Stimulated activated CD8-positive, alpha-beta memory T cell treated with anti-CD3 and anti-CD28 coated beads, Interleukin-15, amount 100 ng/mL, for 1 hour (primary cell): ENCODE results near the gene IVD.
"Not testable (repeated sequence)": the region's sequence is repeated elsewhere in the genome, so short reads cannot be mapped to it uniquely, and the experiment has no call there.

Experiments used
- DNase-seq: peaks from one replicate; pipeline ENCODE4 v3.0.0-alpha.2; 2020; ENCODE audit warnings: low read depth

IVD gene

GRCh38 chr15:40439461-40439959 is 33.9 kb downstream of the IVD start:
- no peak for DNase-seq

GRCh38 chr15:40439960-40440742 is 34.6 kb downstream of the IVD start:
- no peak for DNase-seq

GRCh38 chr15:40440743-40441564 is 35.4 kb downstream of the IVD start, which contains the start of gene BAHD1:
TSS of gene BAHD1 (plus strand) at chr15:40440953. CDS start at chr15:40458465, 17,512 bp downstream.
- DNase-seq, result peak; percentile 86

DNA sequence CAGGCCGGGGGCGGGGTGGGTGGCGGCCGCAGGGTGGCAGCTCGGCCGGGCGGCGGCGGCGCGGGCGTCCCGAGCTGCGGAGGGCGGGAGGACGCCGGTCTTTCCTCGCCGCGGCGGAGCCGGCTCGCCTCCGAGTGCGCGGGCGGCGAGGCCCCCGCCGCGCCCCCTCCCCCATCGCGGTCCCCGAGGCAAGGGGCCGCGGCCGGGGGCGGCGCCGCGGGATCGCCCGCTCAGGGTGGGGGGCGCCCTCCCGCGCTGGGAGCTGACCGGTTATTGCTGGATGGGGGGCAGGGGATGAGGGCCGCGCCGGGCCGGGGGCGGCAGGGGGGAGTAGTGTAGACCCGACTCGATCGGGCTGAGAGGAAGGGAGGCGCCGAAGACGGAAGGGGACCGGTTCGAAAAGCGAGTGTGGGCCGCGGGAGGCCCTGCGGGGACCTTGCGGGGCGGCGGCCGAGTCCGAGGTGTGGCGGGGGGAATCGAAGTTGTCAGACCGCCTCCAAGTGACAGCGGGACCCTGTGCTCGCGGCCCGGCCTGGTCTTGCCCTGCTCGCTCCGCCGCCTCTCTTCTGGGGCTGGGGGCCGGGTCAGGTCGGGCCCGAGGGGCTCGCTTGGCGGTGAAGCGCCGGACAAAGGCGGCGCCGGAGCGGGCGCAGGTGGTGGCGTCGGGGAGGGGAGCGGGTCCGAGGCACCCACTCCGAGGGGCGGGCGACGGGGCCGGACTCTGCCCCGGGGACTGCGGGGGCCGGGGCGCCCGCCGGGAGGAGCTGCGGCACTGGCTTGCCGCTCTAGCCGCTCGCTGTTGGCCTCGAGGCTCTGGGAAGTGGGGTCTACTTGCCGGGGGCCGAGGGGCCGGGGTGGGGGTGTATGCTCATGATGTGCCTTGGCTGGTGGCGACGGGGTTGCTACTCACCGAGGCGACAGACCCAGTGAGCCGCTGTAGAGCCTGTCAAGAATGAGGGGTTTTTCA is 36.3 kb downstream of the IVD start:
- no peak for DNase-seq

DNA sequence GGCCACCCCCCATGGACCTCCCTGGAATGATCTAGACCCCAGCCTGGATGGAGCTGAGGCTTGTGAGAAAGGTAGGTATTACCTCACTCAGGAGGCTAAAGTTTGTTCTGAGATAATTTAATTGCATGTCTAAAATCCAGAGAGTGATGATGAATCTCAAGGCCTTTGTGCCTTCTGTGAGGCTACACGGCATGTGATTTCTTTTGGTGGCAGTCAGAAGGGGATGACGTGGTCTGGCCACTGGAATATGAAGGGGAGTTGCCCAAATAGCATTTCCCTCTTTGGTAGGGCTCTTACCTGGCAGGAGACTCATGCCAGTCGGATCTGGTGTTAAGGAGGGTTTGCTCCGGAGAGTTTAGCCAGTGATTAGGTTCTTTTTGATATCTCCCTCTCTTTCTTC is 37.7 kb downstream of the IVD start:
- DNase-seq, result no peak

- no peak for DNase-seq
Measured at GRCh38 chr15:40443846-40444245, 38.3 kb downstream of the IVD start.

GRCh38 chr15:40444736-40445135 is 39.1 kb downstream of the IVD start:
- DNase-seq, result no peak

- DNase-seq, result no peak
Measured at GRCh38 chr15:40445421-40445922, 39.9 kb downstream of the IVD start.

DNA sequence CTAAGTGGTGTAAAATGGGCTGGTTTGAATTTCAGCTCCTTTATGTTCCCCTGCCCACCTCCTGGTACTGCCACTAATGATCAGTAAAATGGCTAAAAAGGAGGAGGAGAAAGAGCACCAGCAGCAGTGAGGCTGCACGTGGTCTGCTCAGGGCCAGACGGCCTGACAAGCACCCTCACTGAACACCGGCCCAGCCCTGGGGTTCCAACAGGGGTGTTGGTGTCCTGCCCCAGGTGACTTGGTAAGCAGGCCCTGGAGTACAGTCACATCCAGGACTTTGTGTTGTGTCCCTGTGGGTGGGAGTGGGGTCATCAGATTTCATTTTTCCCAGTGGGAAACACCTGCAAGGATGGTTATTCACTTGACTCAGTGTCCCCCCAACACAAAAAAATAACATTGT is 40.5 kb downstream of the IVD start:
- DNase-seq, result no peak

GRCh38 chr15:40448354-40448753 is 42.8 kb downstream of the IVD start:
- DNase-seq, result no peak

DNA sequence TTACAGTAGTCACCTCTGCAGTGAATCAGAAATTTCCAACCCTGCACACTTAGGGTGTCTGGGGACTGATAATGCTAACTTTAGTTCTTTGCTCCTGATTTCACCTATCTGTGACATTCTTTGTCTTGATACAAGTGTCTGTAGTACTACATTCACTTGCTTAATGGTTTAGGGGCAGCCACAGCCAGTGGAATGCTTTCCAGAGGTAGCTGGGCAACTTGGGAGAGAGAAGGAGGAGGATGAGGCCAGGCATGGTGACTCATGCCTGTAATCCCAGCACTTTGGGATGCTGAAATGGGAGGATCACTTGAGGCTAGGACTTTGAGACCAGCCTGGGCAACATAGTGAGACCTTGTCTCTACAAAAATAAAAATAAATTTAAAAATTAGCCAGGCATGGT is 43.7 kb downstream of the IVD start:
- DNase-seq, result no peak

- DNase-seq, result no peak
Measured at GRCh38 chr15:40450047-40450446, 44.5 kb downstream of the IVD start.

DNA sequence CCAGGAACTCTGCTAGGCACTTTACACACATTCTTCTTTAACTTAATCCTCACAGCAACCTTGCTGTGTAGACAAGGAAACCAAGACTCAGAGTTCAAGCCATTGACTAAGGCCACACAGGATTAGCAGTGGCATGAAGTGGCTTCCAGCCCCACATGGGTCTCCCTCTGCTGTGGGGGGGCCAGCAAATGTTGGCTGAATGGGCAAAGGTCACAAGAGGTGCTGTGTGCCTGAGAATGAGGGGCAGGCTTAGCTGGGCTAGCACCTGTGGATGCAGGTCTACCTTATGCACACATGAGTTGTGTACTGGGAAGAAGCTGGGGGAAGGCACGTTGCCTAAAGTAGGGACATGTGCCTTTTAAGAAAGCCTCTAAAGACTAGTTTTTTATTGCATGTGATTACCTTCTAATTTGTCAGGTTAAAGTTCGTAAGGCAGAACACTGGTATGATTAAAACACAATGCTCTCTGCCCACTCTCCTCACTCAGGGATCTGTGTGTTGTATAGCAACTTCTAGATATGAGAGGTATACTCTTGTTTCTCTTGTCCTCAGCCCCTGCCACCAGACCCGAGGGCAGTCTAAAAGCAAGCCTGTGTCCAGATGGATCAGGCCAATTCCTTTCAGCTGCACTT is 46.0 kb downstream of the IVD start:
- no peak for DNase-seq

DNA sequence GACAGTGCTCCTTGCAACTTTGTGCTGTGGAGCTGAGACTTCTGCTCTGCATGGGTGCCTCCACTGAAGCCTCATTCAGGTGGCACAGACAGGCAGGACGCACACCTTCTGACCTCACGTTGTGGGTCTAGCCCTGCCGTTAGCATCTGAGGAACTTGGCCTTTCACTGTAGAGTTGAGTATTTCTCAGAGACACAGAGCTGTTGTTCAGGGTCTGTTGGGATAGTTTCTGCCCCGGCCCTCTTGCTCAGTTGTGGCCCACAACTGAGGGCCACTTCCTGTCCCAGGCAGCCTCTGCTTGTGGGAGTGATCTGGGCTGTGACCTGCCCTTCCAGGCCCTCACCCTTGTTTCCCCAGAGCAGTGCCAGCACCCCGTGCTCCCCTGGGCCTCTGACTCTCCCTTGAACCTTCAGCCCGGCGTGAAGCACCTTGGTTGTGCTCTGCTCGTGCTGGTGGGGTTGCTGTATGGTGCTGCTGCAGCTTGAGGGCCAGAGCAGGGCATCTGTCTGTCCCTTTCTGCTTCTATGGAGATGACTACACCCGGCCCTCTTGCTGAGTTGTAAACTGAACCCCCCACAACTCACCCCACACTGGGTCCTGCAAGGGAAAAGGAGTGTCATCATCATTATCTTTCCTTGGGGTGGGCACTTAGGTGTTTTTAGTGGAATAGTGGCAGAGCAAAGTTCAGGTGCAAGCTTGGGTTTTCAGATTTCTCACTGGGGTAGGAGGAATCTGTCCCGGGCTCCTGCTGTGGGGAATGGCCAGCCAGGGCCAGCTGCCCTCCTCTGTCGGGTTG is 46.9 kb downstream of the IVD start:
- DNase-seq, result no peak

DNA sequence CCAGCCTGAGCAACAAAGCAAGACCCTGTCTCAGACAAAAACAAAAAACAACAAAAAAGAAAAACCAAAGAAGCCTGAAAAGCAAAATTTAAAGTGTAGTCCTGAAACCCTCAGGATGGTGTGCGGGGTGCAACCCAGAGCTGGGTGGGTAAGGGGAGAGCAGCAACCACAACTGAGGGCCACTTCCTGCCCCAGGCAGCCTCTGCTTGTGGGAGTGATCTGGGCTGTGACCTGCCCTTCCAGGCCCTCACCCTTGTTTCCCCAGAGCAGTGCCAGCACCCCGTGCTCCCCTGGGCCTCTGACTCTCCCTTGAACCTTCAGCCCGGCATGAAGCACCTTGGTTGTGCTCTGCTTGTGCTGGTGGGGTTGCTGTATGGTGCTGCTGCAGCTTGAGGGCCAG is 48.3 kb downstream of the IVD start:
- not testable (repeated sequence) for DNase-seq

- no peak for DNase-seq
Measured at GRCh38 chr15:40454904-40455391, 49.4 kb downstream of the IVD start.

GRCh38 chr15:40456299-40456712 is 50.7 kb downstream of the IVD start:
- no peak for DNase-seq

DNA sequence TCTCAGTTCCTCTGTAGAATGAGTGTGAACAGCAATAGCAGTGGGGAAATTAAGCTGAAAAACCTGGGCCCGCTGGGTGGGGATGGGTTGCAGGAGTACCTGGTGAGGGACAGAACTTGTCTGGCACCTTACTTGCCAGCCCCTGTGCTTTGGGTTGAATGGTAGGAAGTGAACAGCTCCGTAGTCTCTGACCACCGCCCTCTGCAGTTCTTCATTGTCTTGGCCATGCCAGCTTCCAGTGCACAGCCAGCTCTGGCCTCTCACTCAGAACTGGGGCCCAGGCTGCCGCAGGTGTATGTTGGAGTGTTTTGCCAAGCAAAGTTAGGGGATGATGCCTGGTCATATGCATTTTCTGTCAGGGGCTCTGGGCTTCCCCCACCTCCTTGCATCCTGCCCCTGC is 51.1 kb downstream of the IVD start:
- DNase-seq, result no peak

- DNase-seq, result no peak
Measured at GRCh38 chr15:40458495-40459371, 53.1 kb downstream of the IVD start.
